MG63 (cell line): Measurements from ENCODE around the gene RGS6. TPM values are rescaled to one million over a fixed set of nuclear protein-coding genes. Genes with fewer than 3 reads are reported as not detected.

ENCODE experiments used
- DNase-seq: peaks from one replicate; pipeline ENCODE4 v3.0.0-alpha.2; 2020
- H3K27me3 ChIP-seq: fragments of 250-450 bp; sonication (Bioruptor Pico); 2 replicates; pipeline ENCODE4 v1.5.1; 2020; ENCODE audit warnings: mild to moderate bottlenecking, moderate library complexity
- H3K36me3 ChIP-seq: fragments of 250-450 bp; sonication (Bioruptor Pico); 2 replicates; pipeline ENCODE4 v1.5.1; 2020; ENCODE audit warnings: mild to moderate bottlenecking, moderate library complexity
- H3K4me3 ChIP-seq: fragments of 250-450 bp; sonication (Bioruptor Pico); 2 replicates; pipeline ENCODE4 v1.5.1; 2020; ENCODE audit warnings: mild to moderate bottlenecking, moderate library complexity
- H3K9me3 ChIP-seq: fragments of 250-450 bp; sonication (Bioruptor Pico); 2 replicates; pipeline ENCODE4 v1.5.1; 2020; ENCODE audit warnings: mild to moderate bottlenecking, moderate library complexity
- total RNA-seq: library from RNA; depleted of rRNA; stranded (reverse); fragments of >200 nt; shearing (Covaris generic); gene quantifications from 2 replicates; pipeline ENCODE4 v1.2.3, GENCODE V29; 2014; ENCODE audit warnings: low replicate concordance

Gene RGS6
- total RNA-seq, 1 experiment from 2014 or later, result not detected

DNA sequence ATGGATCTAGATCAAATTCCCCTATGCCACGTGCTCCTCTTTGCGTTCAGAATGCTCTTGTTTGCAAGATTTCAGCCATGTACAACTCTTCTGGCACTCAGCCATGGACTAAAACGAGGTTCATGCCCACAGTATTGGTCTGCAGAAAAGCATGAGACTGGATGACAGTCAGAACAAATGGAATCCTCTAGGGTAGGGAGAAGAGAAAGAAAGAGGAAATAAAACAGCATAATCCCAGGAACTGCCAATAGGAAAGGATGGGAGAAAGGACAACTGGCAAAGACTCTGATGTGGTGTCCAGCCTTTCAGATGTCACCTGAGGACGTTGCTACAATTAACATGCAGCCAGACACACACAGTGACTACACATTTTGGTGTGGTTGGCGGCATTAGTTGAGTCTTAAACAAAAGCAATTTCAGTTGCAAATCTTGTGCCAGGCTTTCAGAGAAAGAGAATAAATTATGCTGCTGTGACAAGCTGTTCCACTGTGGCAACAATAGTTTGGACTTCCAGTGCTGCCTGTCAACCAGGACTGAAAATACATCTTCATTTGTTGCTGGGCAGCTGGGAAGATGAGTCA is 338.0 kb downstream of the RGS6 start:
- H3K27me3 ChIP-seq, result no peaks in the 10 kb centered on the region

GRCh38 chr14:72270749-72271148 is 338.5 kb downstream of the RGS6 start:
- H3K4me3 ChIP-seq, result no peak overlapping the region
- no peaks in the 10 kb centered on the region for H3K27me3 ChIP-seq
- no peaks in the 10 kb centered on the region for H3K9me3 ChIP-seq
- H3K36me3 ChIP-seq, result no peaks in the 10 kb centered on the region
- DNase-seq, result no peak

More for the DNA sequence above, 338.0 kb downstream of the RGS6 start:
- H3K9me3 ChIP-seq, result no peaks in the 10 kb centered on the region
- no peak overlapping the region for H3K4me3 ChIP-seq
- DNase-seq, result no peak
- H3K36me3 ChIP-seq, result no peaks in the 10 kb centered on the region

GRCh38 chr14:72275242-72275641 is 343.0 kb downstream of the RGS6 start:
- no peak for DNase-seq
- Histone ChIP-seq H3K27me3 (no peaks in the 10 kb centered on the region), H3K4me3 (no peak overlapping the region), H3K9me3 (no peaks in the 10 kb centered on the region), H3K36me3 (no peaks in the 10 kb centered on the region)

- Histone ChIP-seq H3K4me3 (no peak overlapping the region), H3K27me3 (no peaks in the 10 kb centered on the region), H3K9me3 (no peaks in the 10 kb centered on the region), H3K36me3 (no peaks in the 10 kb centered on the region)
- no peak for DNase-seq
Observed at GRCh38 chr14:72278316-72278715, 346.1 kb downstream of the RGS6 start.

DNA sequence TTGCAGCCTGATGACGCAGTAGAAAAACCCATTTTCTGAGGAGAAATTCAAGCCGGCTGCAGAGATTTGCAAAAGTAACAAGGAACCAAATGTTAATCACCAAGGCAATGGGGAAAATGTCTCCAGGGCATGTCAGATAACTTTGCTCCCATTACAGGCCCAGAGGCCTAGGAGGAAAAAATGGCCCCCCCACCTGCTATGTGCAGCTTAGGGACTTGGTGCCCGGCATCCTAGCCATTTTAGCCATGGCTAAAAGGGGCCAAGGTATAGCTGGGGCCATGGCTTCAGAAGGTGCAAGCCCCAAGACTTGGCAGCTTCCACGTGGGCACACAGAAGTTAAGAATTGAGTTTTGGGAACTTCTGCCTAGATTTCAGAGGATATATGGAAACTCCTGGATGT is 351.9 kb downstream of the RGS6 start:
- DNase-seq, result no peak
- H3K36me3 ChIP-seq, result no peaks in the 10 kb centered on the region
- no peaks in the 10 kb centered on the region for H3K9me3 ChIP-seq
- no peaks in the 10 kb centered on the region for H3K27me3 ChIP-seq
- H3K4me3 ChIP-seq, result no peak overlapping the region

GRCh38 chr14:72290241-72290640 is 358.0 kb downstream of the RGS6 start:
- H3K27me3 ChIP-seq, result no peaks in the 10 kb centered on the region
- no peaks in the 10 kb centered on the region for H3K36me3 ChIP-seq
- no peak for DNase-seq
- H3K4me3 ChIP-seq, result no peak overlapping the region
- no peaks in the 10 kb centered on the region for H3K9me3 ChIP-seq

DNA sequence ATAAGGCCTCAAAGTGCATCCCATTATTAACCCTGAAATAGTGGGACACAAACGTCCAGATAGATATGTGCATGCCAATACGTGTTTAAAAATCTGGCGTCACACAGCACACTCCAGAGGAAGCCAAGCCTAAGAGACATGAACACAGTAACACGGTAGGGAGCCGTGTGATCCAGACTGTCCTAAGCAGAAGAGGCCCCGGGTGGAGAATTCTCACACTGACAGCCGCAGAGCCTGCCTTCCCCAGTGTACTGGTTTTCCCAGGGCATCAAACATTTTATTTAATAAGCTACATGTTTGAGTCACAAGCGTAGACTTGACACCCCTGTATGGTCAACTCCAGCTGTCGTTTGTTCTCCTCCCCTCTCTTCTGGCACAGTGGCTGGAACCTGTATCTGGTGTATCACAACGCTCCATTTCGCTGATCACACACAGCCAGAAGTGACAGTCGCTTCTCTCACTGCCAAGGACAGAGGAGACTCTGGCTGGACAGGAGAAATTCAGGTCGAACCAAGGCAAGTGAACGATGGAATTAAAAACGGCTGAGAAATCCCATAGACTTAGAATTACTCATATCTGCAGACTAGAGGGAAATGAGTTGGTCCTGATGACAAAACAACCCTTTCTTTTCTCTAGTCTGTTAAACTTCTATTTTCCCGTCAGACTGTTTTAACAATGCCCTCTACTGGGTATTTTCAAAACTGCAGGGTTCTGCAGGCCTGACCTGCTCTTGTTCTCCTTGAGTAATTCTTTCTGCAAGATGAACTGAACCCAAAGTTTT is 359.9 kb downstream of the RGS6 start:
- Histone ChIP-seq H3K36me3 (no peaks in the 10 kb centered on the region), H3K4me3 (no peak overlapping the region), H3K9me3 (no peaks in the 10 kb centered on the region), H3K27me3 (no peaks in the 10 kb centered on the region)
- DNase-seq, result no peak

GRCh38 chr14:72292689-72293024 is 360.4 kb downstream of the RGS6 start:
- H3K4me3 ChIP-seq, result no peak overlapping the region
- DNase-seq, result no peak
- no peaks in the 10 kb centered on the region for H3K27me3 ChIP-seq
- no peaks in the 10 kb centered on the region for H3K9me3 ChIP-seq
- H3K36me3 ChIP-seq, result no peaks in the 10 kb centered on the region

DNA sequence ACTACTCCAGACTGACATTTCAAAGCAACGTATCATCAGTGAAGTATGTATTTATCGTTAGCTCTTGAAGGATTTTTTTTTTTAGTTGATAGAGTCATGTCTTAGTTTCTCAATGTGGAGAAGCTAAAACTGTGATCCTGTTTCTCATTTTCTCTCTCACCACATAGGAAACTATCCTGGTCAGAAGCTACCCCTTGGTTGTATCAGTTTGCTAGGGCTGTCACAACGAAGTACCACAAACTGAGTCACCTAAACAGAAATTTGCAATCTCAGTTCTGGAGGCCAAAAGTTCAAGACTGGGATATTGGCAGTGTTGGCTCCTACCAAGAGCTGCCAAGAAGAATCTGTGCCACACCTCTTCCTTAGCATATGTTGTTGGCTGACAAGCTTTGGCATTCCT is 369.1 kb downstream of the RGS6 start:
- Histone ChIP-seq H3K4me3 (no peak overlapping the region), H3K27me3 (peaks cover 3% of the 10 kb centered on the region; the same call in 1 of the 2 replicates), H3K9me3 (no peaks in the 10 kb centered on the region), H3K36me3 (no peaks in the 10 kb centered on the region)
- no peak for DNase-seq

DNA sequence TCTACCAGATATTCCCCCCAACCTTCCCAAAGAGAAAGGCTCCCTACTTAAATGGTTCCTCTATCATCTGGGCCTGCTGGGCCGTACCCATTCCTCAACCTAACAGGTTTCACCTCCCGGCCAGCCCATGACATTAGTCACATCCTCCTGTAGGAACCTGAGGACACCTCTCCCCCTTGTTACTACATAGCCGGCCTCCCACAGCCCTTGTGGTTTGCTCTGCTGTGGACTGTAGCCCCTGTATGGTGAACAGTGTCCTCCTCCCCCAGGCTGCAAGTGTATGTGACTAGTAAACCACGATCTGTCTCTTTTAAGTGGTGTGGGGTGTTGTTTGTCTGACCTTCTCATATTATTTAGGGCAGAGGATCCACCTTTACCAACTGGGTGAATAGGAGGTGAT is 371.7 kb downstream of the RGS6 start:
- Histone ChIP-seq H3K36me3 (no peaks in the 10 kb centered on the region), H3K4me3 (no peak overlapping the region), H3K27me3 (peaks cover 3% of the 10 kb centered on the region; the same call in 1 of the 2 replicates), H3K9me3 (no peaks in the 10 kb centered on the region)
- no peak for DNase-seq

DNA sequence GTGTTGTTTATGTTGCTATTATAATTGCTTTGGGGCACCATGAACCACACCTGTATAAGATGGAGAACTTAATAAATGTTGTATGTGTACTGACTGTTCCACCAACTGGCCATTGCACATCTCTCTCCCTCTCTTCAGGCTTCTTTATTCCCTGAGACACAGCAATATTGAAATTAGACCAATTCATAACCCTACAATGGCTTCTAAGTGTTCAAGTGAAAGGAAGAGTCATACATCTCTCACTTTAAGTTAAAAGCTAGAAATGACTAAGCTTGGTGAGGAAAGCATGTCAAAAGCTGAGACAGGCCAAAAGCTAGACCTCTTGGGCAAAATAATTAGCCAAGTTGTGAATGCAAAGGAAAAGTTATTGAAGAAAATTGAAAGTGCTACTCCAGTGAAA is 373.3 kb downstream of the RGS6 start:
- no peaks in the 10 kb centered on the region for H3K9me3 ChIP-seq
- no peaks in the 10 kb centered on the region for H3K27me3 ChIP-seq
- H3K4me3 ChIP-seq, result no peak overlapping the region
- no peaks in the 10 kb centered on the region for H3K36me3 ChIP-seq
- no peak for DNase-seq

- H3K4me3 ChIP-seq, result no peak overlapping the region
- DNase-seq, result no peak
- H3K36me3 ChIP-seq, result no peaks in the 10 kb centered on the region
- H3K9me3 ChIP-seq, result no peaks in the 10 kb centered on the region
- no peaks in the 10 kb centered on the region for H3K27me3 ChIP-seq
Observed at GRCh38 chr14:72308967-72309485, 376.8 kb downstream of the RGS6 start.

DNA sequence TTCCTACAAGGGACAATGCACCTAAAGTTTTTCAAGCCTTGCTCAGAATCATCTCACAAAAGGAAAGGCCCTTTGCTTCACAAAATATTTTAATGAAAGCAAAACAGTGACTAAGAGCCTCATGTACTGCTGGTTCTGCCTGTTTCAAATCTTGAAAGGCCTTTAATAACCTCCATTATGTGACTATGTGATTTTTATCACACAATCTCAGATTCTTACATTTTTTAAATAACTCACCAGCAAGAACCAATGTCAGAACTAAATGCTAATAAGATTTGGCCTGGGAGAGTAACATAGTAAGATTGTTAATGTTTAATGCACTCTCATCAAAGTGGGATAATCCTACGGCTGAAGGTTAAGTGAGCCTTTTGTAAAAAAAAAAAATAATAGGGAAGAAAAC is 378.9 kb downstream of the RGS6 start:
- Histone ChIP-seq H3K4me3 (no peak overlapping the region), H3K9me3 (no peaks in the 10 kb centered on the region), H3K27me3 (no peaks in the 10 kb centered on the region), H3K36me3 (no peaks in the 10 kb centered on the region)
- no peak for DNase-seq

DNA sequence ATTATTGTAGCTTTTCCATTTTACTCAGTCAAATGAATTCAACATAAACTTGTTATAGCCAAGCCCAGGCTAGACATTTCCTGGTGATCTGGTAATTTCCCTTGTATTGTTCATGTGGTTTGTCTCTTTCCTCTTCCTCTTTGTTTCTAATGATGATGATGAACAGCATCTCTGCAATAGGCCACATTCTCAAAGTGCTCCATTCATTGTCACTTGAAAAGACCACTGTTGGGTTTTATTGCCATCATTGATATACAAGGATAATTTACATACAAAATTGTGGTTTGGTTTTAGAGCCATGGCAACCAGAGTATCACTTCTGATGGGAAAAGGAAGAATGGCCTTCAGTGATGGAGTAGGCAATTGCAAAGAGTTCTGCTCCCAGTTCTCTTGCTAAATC is 379.3 kb downstream of the RGS6 start:
- H3K9me3 ChIP-seq, result no peaks in the 10 kb centered on the region
- no peaks in the 10 kb centered on the region for H3K36me3 ChIP-seq
- H3K4me3 ChIP-seq, result no peak overlapping the region
- no peak for DNase-seq
- H3K27me3 ChIP-seq, result no peaks in the 10 kb centered on the region

DNA sequence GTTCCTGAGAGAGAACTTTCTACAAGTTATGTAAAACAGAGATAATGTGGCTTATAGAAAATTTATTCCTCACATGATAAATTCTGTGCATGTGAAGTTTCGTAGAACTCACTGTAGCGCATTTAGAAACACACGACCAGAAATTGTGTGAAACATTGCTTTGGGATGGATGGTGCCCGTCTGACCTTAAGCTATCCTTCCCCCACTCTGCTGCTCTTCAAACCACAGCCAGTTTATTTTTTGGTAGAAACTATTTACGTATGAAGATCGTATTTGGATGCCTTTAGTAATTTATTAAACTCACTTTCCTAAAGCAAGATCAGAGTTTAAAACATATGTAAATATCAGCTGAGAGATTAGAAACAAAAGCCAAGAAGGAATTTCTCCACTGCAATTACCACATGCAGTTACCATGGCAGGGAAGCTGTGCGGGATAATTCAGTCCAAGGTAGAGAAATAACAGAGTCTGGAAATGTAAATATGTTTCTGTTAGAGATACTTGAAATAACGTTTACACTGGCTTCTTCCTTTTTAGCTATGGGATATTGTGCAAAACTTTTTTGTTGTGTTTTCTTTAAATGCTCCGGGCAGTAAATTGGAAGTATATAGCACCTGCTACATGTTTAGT is 382.7 kb downstream of the RGS6 start:
- no peaks in the 10 kb centered on the region for H3K36me3 ChIP-seq
- no peak overlapping the region for H3K4me3 ChIP-seq
- no peaks in the 10 kb centered on the region for H3K27me3 ChIP-seq
- DNase-seq, result no peak
- no peaks in the 10 kb centered on the region for H3K9me3 ChIP-seq

DNA sequence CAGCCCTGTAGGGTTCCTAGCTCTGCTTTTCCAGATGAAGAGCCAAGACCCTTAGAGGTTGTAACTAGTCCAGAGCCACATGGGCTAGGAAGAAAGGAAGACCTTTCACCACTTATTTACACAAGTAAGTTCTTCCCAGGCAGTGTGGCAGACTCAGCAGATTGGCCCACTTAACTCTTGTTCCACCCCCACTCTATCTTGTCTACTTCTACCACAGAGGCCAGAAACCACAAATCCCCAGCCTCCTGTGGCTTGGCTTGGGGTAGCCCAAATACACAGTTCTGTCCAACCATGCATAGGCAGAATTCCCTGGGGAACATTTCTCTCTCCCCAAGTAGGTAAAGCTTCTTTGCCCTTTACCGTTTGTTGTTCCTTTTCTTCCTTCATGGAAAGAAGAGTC is 383.5 kb downstream of the RGS6 start:
- DNase-seq, result no peak
- Histone ChIP-seq H3K36me3 (no peaks in the 10 kb centered on the region), H3K4me3 (no peak overlapping the region), H3K27me3 (no peaks in the 10 kb centered on the region), H3K9me3 (no peaks in the 10 kb centered on the region)

DNA sequence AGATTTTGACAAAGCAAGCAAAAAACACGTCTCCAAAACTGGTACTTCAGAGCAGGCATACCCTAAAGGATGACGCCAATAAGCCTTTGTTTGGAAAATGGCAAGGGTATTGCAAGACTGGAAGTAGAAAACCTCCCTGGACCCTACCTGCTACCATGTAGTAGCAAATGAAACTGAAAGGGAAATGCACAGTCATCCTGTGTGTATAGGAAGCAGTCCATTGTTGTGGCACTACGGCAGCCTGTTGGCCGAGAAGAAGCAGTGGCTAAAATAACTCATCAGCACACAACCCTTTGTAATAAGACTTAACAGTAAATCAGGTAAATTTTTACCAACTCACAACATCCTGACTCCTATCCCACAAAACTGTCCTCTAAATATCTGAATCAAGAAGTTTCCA is 386.4 kb downstream of the RGS6 start:
- H3K4me3 ChIP-seq, result no peak overlapping the region
- no peaks in the 10 kb centered on the region for H3K9me3 ChIP-seq

GRCh38 chr14:72332046-72332445 is 399.8 kb downstream of the RGS6 start:
- H3K27me3 ChIP-seq, result no peaks in the 10 kb centered on the region
- no peak overlapping the region for H3K4me3 ChIP-seq
- no peak for DNase-seq
- H3K36me3 ChIP-seq, result no peaks in the 10 kb centered on the region
- no peaks in the 10 kb centered on the region for H3K9me3 ChIP-seq

More for the DNA sequence above, 386.4 kb downstream of the RGS6 start:
- no peak for DNase-seq
- no peaks in the 10 kb centered on the region for H3K27me3 ChIP-seq
- no peaks in the 10 kb centered on the region for H3K36me3 ChIP-seq
